GM12872 (cell line): ENCODE measurements around the gene ANP32E.

Experiments used
- TF ChIP-seq, protein P1 (sequence below): IDR thresholded peaks from 3 replicates; pipeline ENCODE4 v1.5.1; 2011; ENCODE audit warnings: low read depth, mild to moderate bottlenecking, low read length, moderate library complexity; ENCODE audit not compliant: insufficient read depth

The ANP32E gene

DNA sequence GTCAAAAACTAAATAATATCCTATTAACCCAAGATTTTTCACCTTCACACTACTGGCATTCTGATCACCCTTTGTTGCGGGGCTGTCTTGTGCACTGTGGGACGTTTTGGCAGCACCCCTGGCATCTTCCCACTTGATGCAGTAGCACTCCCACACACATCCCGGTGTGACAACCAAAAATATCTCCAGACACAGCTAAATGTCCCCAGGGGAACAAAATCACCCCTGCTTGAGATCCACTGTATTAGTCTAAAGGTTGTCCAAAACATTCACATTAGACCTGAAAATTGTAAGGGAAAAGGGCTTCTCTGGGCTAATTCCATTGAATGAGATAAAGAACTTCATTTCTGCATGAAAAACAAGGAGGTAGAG, 48.4 kb downstream of the ANP32E start:
- TF ChIP-seq, protein P1, sequence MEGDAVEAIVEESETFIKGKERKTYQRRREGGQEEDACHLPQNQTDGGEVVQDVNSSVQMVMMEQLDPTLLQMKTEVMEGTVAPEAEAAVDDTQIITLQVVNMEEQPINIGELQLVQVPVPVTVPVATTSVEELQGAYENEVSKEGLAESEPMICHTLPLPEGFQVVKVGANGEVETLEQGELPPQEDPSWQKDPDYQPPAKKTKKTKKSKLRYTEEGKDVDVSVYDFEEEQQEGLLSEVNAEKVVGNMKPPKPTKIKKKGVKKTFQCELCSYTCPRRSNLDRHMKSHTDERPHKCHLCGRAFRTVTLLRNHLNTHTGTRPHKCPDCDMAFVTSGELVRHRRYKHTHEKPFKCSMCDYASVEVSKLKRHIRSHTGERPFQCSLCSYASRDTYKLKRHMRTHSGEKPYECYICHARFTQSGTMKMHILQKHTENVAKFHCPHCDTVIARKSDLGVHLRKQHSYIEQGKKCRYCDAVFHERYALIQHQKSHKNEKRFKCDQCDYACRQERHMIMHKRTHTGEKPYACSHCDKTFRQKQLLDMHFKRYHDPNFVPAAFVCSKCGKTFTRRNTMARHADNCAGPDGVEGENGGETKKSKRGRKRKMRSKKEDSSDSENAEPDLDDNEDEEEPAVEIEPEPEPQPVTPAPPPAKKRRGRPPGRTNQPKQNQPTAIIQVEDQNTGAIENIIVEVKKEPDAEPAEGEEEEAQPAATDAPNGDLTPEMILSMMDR = no peak

DNA sequence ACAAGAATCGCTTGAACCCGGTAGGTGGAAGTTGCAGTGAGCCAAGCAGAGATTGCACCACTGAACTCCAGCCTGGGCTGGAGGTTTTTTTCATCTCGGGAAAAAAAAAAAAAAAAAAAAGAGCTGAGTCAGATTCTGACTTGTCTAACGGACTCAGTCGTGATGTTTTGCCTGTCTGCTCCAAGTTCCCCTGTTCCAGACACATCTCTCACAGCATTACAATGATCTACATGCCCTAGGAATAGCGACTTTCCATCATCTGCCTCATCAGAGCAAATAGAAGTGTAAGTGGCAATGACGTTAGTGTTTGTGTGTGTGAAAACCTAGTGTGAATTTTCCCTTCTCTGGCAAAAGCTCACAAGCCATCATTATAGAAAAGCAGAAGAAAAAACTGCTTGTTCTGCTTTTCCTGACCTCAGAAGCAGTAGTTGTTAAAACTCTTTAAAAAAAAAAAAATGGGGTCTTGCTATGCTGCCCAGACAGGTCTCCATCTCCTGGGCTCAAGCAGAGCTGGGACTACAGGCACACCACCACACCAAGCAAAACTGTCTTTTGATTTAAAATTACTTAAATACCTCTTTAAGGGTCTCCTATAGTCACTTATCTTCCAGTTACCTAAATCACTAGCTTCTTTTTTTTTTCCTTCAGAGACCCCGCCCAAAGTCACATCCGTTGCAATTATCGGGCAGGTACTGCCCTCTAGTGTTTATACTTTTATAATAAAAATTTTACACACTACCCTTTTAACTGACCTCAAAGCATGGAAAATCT, 48.9 kb downstream of the ANP32E start:
- TF ChIP-seq, protein P1 = peak; percentile 26; the same call in 1 of the 3 replicates

DNA sequence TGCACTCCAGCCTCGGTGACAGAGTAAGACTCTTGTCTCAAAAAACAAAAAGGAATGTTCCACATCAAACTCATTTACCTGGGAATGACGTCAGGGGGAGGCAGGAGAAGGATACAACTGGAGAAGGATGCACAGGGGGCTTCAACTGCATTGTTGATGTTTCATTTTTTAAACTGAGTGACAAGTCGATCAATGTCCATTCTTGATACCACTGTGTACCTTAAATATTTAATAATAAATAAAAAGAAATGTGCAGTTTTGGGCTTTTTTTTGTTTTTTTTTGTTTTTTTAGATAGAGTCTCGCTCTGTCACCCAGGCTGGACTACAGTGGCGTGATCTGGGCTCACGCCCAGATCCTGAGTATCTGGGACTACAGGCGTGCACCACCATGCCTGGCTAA, 50.4 kb downstream of the ANP32E start:
- TF ChIP-seq, protein P1 = no peak

DNA sequence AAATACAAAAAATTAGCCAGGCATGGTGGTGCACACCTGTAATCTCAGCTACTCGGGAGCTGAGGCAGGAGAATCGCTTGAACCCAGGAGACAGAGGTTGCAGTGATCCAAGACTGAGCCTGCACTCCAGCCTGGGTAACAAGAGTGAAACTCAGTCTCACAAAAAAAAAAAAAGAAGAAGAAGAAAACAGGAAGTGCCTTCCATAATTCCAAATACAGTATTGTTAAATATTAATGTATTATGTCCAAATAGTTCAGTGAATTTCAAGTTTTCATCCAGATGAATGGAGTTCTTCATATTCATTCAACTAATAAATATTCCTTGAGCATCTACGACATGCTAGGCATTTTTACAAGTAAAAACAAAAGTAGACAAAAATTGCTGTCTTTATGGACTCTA, 52.9 kb downstream of the ANP32E start:
- TF ChIP-seq, protein P1 = no peak

DNA sequence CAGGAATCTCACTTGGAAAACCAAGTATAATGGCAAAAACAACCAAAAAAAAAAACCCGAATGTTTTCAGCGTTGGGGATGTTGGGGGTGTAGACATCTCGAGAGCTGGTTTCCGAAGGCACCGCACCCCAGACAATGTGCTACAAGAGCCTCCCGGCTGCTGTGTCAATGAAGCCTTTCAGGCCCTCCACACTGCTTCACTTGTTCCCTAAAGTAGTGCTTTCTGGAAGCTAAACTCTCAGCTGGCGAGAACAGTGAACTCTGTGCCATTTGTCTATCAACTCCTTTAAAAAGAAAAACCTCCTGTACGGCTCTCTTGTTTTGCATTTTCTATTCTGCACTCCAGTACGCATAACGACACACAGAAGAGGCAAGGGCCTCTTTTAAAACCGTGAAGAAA, 53.7 kb downstream of the ANP32E start:
- TF ChIP-seq, protein P1 = no peak

DNA sequence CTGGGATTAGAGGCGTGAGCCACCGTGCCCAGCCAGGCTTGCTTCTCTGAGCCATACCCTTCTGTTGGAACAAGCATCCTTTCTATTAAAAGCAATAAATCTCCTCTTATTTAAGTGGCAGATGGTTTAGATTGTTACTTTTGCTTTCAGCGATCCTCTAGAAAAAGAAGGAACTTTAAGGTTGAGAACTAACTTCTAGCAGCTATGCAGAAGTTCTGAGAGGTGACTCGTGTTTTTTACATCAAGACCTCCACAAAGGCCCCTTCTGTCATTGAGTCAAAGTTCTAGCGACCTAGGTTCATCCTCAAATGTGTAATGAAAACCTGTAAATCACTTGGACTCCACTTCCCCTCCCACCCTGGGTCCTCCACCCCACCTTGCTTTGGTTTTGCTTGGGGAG, 55.4 kb downstream of the ANP32E start:
- TF ChIP-seq, protein P1 = no peak

DNA sequence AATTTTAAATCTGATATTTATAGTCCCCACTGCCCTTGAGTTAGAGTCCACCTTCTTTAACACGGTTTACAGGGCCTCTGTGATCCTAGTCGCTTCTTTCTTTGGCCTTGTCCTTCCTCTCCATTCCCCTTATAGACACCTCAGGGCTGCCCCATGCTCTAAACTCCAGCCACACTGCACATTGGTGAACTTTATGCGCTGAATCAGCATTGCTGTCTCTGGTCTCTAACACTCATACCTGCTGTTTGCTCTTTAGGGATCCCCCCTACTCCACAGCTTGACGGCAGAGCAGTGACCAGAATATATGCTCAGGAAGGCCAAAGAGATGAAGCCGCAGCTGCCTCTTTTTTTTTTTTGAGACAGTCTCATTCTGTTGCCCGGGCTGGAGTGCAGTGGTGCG, 56.0 kb downstream of the ANP32E start:
- TF ChIP-seq, protein P1 = no peak
